ENCODE results near the gene C1QTNF4.
A peak's percentile ranks its signal among the peaks of the same experiment; 100 is the strongest.

The C1QTNF4 gene

DNA sequence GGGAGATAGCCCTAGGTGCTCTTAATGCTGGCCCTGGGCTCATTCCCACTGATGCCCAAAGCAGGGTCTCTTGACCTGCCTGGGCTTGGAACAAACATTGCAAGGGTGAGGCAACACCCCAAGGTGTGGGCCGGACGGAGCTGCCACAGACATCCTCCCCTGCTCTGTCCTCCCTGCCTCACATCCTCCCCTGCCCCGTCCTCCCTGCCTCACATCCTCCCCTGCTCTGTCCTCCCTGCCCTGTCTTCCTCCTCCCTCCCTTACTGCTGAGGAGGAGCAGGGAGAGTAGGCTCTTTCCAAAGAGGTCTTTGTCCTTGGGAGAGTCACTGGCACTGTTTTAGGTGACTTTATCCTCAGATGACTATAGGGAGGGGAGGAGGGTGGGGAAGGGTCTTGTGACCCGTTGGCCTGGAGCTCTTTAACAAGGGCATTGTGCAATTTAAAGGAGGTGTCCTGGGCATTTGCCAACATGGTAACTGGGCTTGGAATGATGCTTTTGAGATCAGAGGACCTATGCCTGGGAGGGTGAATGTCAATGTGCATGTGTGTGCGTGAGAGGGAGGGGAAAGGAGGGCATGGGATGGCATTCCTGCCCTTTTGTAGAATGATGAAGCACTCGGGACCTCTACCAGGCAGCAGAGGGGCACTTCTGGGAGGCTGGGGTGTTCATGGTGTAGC is 7.0 kb downstream of the C1QTNF4 start:
- Mint-ChIP-seq H3K27me3 (no peaks in the 10 kb centered on the region), H3K36me3 (peaks cover 10% of the 10 kb centered on the region), H3K4me3 (no peak overlapping the region), H3K27ac (no peak overlapping the region), H3K9me3 (ENCODE audit: low read depth) (no peaks in the 10 kb centered on the region), H3K4me1 (ENCODE audit: low read depth) (peaks cover 4% of the 10 kb centered on the region)

GRCh38 chr11:47586098-47586855 is 7.9 kb downstream of the C1QTNF4 start, which contains the start of gene FAM180B:
TSS of gene FAM180B (plus strand) at chr11:47586678. CDS start at chr11:47586769, 91 bp downstream.
- H3K27ac Mint-ChIP-seq, result no peak within 1 kb of the TSS
- H3K4me1 Mint-ChIP-seq (ENCODE audit: low read depth), result peaks cover 6% of the 10 kb centered on the region
- no peaks in the 10 kb centered on the region for H3K27me3 Mint-ChIP-seq
- peaks cover 10% of the 10 kb centered on the region for H3K36me3 Mint-ChIP-seq
- no peaks in the 10 kb centered on the region for H3K9me3 Mint-ChIP-seq (ENCODE audit: low read depth)
- H3K4me3 Mint-ChIP-seq, result no peak within 1 kb of the TSS

- Mint-ChIP-seq H3K36me3 (peaks cover 12% of the 10 kb centered on the region), H3K4me1 (ENCODE audit: low read depth) (peaks cover 22% of the 10 kb centered on the region), H3K4me3 (no peak overlapping the region)
Measured at GRCh38 chr11:47583844-47584243, 10.4 kb downstream of the C1QTNF4 start.

GRCh38 chr11:47578524-47579494 is 15.4 kb downstream of the C1QTNF4 start, which contains the start of the genes KBTBD4 and NDUFS3:
TSS of gene KBTBD4 (minus strand) at chr11:47578970. CDS start at chr11:47578951, 19 bp downstream.
TSS of gene NDUFS3 (plus strand) at chr11:47579074. CDS start at chr11:47579092, 18 bp downstream.
- Mint-ChIP-seq H3K27ac (peak within 1 kb of the TSS; percentile 98), H3K4me1 (ENCODE audit: low read depth) (peaks cover 46% of the 10 kb centered on the region), H3K4me3 (peak within 1 kb of the TSS; percentile 98), H3K27me3 (no peaks in the 10 kb centered on the region), H3K36me3 (peaks cover 7% of the 10 kb centered on the region), H3K9me3 (ENCODE audit: low read depth) (no peaks in the 10 kb centered on the region)

More at GRCh38 chr11:47583844-47584243, 10.4 kb downstream of the C1QTNF4 start:
- Mint-ChIP-seq H3K27ac (no peak overlapping the region), H3K27me3 (no peaks in the 10 kb centered on the region), H3K9me3 (ENCODE audit: low read depth) (no peaks in the 10 kb centered on the region)

- peak overlapping the region; percentile 98 for H3K4me3 Mint-ChIP-seq
- peaks cover 48% of the 10 kb centered on the region for H3K4me1 Mint-ChIP-seq (ENCODE audit: low read depth)
- no peaks in the 10 kb centered on the region for H3K9me3 Mint-ChIP-seq (ENCODE audit: low read depth)
- no peaks in the 10 kb centered on the region for H3K27me3 Mint-ChIP-seq
- peak overlapping the region; percentile 98 for H3K27ac Mint-ChIP-seq
- peaks cover 6% of the 10 kb centered on the region for H3K36me3 Mint-ChIP-seq
Measured at GRCh38 chr11:47577460-47578041, 16.7 kb downstream of the C1QTNF4 start.

DNA sequence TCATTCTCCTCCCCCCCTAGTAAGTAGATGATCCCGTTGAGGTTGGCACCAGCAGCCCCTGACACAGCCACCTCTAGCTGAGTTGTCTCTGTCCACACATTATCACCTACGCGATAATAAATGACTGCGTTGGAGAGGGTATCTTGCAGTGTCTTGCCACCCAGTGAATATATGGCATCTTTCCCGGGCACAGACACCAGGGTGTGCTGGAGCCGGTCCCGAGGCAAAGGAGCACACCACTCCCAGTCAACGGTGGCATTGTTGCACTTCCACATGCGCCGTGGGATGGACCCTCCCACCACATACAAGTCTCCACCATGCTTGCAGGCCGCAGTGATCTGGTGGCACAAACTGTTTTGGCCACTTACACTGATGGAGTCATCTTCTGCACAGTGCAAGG is 20.9 kb downstream of the C1QTNF4 start:
- Mint-ChIP-seq H3K9me3 (ENCODE audit: low read depth) (no peaks in the 10 kb centered on the region), H3K27me3 (no peaks in the 10 kb centered on the region), H3K4me3 (no peak overlapping the region), H3K36me3 (peaks cover 3% of the 10 kb centered on the region), H3K4me1 (ENCODE audit: low read depth) (peaks cover 31% of the 10 kb centered on the region), H3K27ac (no peak overlapping the region)

- Mint-ChIP-seq H3K36me3 (peaks cover 3% of the 10 kb centered on the region), H3K4me3 (no peak overlapping the region), H3K4me1 (ENCODE audit: low read depth) (peaks cover 27% of the 10 kb centered on the region), H3K27me3 (no peaks in the 10 kb centered on the region), H3K27ac (peak overlapping the region; percentile 75), H3K9me3 (ENCODE audit: low read depth) (no peaks in the 10 kb centered on the region)
Measured at GRCh38 chr11:47572715-47573255, 21.4 kb downstream of the C1QTNF4 start.

DNA sequence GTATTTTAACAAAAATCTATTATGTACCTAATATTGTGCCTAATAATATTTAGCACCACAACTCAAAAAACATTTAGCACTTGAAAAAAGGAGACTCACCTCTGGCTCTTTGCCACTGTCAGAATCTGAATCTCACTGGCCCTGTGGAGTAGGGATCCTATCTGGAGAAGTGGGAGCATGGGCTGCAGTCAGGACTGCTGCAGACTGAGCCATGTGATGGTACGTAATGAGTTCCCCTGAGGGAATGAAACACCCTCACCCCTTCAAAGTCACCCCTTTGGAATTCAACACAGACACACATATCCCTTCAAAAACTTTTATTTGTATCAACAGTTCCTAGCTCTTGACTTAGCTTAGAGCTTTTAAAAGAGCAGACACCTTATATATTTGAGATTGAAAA is 22.3 kb downstream of the C1QTNF4 start:
- Mint-ChIP-seq H3K9me3 (ENCODE audit: low read depth) (no peaks in the 10 kb centered on the region), H3K4me3 (no peak overlapping the region), H3K27me3 (no peaks in the 10 kb centered on the region), H3K27ac (no peak overlapping the region), H3K36me3 (peaks cover 3% of the 10 kb centered on the region), H3K4me1 (ENCODE audit: low read depth) (peaks cover 18% of the 10 kb centered on the region)

GRCh38 chr11:47571357-47571729 is 22.9 kb downstream of the C1QTNF4 start:
- H3K4me3 Mint-ChIP-seq, result no peak overlapping the region
- H3K27ac Mint-ChIP-seq, result peak overlapping the region; percentile 46
- peaks cover 18% of the 10 kb centered on the region for H3K4me1 Mint-ChIP-seq (ENCODE audit: low read depth)
- H3K36me3 Mint-ChIP-seq, result peaks cover 3% of the 10 kb centered on the region
- no peaks in the 10 kb centered on the region for H3K9me3 Mint-ChIP-seq (ENCODE audit: low read depth)
- no peaks in the 10 kb centered on the region for H3K27me3 Mint-ChIP-seq

- H3K9me3 Mint-ChIP-seq (ENCODE audit: low read depth), result no peaks in the 10 kb centered on the region
- H3K4me3 Mint-ChIP-seq, result no peak overlapping the region
- no peaks in the 10 kb centered on the region for H3K27me3 Mint-ChIP-seq
- peak overlapping the region; percentile 46 for H3K27ac Mint-ChIP-seq
- H3K4me1 Mint-ChIP-seq (ENCODE audit: low read depth), result peaks cover 17% of the 10 kb centered on the region
- H3K36me3 Mint-ChIP-seq, result peaks cover 3% of the 10 kb centered on the region
Measured at GRCh38 chr11:47570651-47571356, 23.4 kb downstream of the C1QTNF4 start.

DNA sequence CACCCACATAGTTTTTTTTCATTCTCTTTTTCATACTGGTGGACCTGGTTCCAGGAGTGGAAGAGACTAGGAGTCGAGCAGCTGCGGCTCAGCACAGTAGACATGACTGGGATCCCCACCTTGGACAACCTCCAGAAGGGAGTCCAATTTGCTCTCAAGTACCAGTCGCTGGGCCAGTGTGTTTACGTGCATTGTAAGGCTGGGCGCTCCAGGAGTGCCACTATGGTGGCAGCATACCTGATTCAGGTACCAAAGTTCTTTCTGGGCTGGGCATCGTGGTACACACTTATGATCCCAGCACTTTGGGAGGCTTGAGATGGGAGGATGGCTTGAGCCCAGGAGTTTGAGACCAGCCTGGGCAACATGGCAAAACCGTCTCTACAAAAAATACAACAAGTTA is 24.6 kb downstream of the C1QTNF4 start:
- H3K27me3 Mint-ChIP-seq, result no peaks in the 10 kb centered on the region
- H3K27ac Mint-ChIP-seq, result peak overlapping the region; percentile 58
- peaks cover 3% of the 10 kb centered on the region for H3K36me3 Mint-ChIP-seq

GRCh38 chr11:47566149-47566698 is 28.0 kb downstream of the C1QTNF4 start:
- Mint-ChIP-seq H3K9me3 (ENCODE audit: low read depth) (no peaks in the 10 kb centered on the region), H3K4me1 (ENCODE audit: low read depth) (peaks cover 22% of the 10 kb centered on the region), H3K27me3 (no peaks in the 10 kb centered on the region), H3K36me3 (peaks cover 2% of the 10 kb centered on the region), H3K4me3 (peak overlapping the region; percentile 84), H3K27ac (peak overlapping the region; percentile 85)

More for the DNA sequence above, 24.6 kb downstream of the C1QTNF4 start:
- peaks cover 20% of the 10 kb centered on the region for H3K4me1 Mint-ChIP-seq (ENCODE audit: low read depth)
- H3K9me3 Mint-ChIP-seq (ENCODE audit: low read depth), result no peaks in the 10 kb centered on the region
- no peak overlapping the region for H3K4me3 Mint-ChIP-seq

All from activated naive CD8-positive, alpha-beta T cell (primary cell).